ENCODE measurements around the gene FAM3A.

DNA sequence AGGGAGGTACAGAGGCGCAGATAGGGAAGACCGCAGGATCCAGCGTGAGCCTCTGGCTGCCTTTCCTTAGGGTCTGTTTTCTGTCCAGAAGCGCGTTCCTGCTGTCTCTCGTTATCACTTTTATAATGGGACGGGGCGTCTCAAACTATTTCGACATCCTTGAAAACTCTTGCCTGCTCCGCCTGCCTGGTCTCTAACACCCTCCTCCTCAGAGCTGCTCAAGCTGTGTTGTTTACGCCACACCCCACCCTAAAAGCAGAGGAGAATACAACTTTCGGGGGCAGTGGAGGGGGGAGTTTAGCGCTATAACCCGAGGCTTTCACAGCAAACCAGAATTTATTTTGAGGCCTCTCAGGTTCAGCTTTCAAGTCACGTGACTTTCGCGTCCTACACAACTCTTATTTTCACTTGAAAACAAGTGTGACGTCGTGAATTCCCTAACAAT, 646 bp upstream of the FAM3A start:
- no peak for TF ChIP-seq CTCF (IDR thresholded peaks at IDR 0.05; ENCODE audit: poor library complexity, severe bottlenecking)
- no peak for TF ChIP-seq RAD21 (conservative IDR thresholded peaks at IDR 0.05)
- TF ChIP-seq, protein P1, sequence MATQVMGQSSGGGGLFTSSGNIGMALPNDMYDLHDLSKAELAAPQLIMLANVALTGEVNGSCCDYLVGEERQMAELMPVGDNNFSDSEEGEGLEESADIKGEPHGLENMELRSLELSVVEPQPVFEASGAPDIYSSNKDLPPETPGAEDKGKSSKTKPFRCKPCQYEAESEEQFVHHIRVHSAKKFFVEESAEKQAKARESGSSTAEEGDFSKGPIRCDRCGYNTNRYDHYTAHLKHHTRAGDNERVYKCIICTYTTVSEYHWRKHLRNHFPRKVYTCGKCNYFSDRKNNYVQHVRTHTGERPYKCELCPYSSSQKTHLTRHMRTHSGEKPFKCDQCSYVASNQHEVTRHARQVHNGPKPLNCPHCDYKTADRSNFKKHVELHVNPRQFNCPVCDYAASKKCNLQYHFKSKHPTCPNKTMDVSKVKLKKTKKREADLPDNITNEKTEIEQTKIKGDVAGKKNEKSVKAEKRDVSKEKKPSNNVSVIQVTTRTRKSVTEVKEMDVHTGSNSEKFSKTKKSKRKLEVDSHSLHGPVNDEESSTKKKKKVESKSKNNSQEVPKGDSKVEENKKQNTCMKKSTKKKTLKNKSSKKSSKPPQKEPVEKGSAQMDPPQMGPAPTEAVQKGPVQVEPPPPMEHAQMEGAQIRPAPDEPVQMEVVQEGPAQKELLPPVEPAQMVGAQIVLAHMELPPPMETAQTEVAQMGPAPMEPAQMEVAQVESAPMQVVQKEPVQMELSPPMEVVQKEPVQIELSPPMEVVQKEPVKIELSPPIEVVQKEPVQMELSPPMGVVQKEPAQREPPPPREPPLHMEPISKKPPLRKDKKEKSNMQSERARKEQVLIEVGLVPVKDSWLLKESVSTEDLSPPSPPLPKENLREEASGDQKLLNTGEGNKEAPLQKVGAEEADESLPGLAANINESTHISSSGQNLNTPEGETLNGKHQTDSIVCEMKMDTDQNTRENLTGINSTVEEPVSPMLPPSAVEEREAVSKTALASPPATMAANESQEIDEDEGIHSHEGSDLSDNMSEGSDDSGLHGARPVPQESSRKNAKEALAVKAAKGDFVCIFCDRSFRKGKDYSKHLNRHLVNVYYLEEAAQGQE (IDR thresholded peaks at IDR 0.05; ENCODE audit: borderline replicate concordance), result no peak
- TF ChIP-seq EZH2 (IDR thresholded peaks at IDR 0.05; ENCODE audit: borderline replicate concordance, insufficient read depth, low read length, poor library complexity, severe bottlenecking), result no peak
- no peak for TF ChIP-seq POLR2AphosphoS5 (IDR thresholded peaks at IDR 0.05)
- no peak for TF ChIP-seq EP300 (conservative IDR thresholded peaks at IDR 0.05; ENCODE audit: poor library complexity, severe bottlenecking)
- TF ChIP-seq TAF1 (IDR thresholded peaks at IDR 0.05; ENCODE audit: low read depth), result no peak
- TF ChIP-seq SMC3 (conservative IDR thresholded peaks at IDR 0.05; ENCODE audit: poor library complexity), result no peak

Data from neural cell (in vitro differentiated cells).